ENCODE data around the gene COMT. TPM values are rescaled to one million over a fixed set of nuclear protein-coding genes. Genes with fewer than 3 reads are reported as not detected.
A peak's percentile ranks its signal among the peaks of the same experiment; 100 is the strongest.

The COMT gene
- total RNA-seq, 1 donor, result 288 TPM

GRCh38 chr22:20001082-20001638, 59.6 kb downstream of the COMT start:
- peak; percentile 74 for DNase-seq (ENCODE audit: insufficient read length, low spot score, missing footprints)
- TF ChIP-seq, protein P1, sequence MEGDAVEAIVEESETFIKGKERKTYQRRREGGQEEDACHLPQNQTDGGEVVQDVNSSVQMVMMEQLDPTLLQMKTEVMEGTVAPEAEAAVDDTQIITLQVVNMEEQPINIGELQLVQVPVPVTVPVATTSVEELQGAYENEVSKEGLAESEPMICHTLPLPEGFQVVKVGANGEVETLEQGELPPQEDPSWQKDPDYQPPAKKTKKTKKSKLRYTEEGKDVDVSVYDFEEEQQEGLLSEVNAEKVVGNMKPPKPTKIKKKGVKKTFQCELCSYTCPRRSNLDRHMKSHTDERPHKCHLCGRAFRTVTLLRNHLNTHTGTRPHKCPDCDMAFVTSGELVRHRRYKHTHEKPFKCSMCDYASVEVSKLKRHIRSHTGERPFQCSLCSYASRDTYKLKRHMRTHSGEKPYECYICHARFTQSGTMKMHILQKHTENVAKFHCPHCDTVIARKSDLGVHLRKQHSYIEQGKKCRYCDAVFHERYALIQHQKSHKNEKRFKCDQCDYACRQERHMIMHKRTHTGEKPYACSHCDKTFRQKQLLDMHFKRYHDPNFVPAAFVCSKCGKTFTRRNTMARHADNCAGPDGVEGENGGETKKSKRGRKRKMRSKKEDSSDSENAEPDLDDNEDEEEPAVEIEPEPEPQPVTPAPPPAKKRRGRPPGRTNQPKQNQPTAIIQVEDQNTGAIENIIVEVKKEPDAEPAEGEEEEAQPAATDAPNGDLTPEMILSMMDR (IDR thresholded peaks at IDR 0.05; ENCODE audit: extremely low read depth, low read depth, low read length), result no peak
- no peak overlapping the region for H3K27ac ChIP-seq (ENCODE audit: low read depth, low read length)

GRCh38 chr22:20002128-20002527, 60.6 kb downstream of the COMT start:
- no peak overlapping the region for H3K4me2 ChIP-seq (ENCODE audit: insufficient read depth, low read length)
- no peak overlapping the region for H3K27ac ChIP-seq (ENCODE audit: low read depth, low read length)

More at GRCh38 chr22:20001082-20001638, 59.6 kb downstream of the COMT start:
- Histone ChIP-seq H3K4me3 (ENCODE audit: insufficient read depth, low read length) (no peak overlapping the region), H2AFZ (ENCODE audit: low read length) (no peak overlapping the region), H3K4me1 (ENCODE audit: insufficient read depth, low read length) (peaks cover 11% of the 10 kb centered on the region), H3K4me2 (ENCODE audit: insufficient read depth, low read length) (no peak overlapping the region), H3K36me3 (ENCODE audit: insufficient read depth, low read length) (no peaks in the 10 kb centered on the region), H3K9me3 (ENCODE audit: low read depth, low read length) (no peaks in the 10 kb centered on the region), H3K27me3 (ENCODE audit: insufficient read depth, low read length) (no peaks in the 10 kb centered on the region), H3K79me2 (ENCODE audit: insufficient read depth, low read length) (no peaks in the 10 kb centered on the region), H4K20me1 (ENCODE audit: insufficient read depth, low read length) (no peaks in the 10 kb centered on the region)

GRCh38 chr22:20002636-20003035, 61.1 kb downstream of the COMT start:
- Histone ChIP-seq H3K79me2 (ENCODE audit: insufficient read depth, low read length) (no peaks in the 10 kb centered on the region), H3K4me1 (ENCODE audit: insufficient read depth, low read length) (peaks cover 6% of the 10 kb centered on the region), H4K20me1 (ENCODE audit: insufficient read depth, low read length) (no peaks in the 10 kb centered on the region), H3K4me2 (ENCODE audit: insufficient read depth, low read length) (no peak overlapping the region), H3K27me3 (ENCODE audit: insufficient read depth, low read length) (no peaks in the 10 kb centered on the region), H3K36me3 (ENCODE audit: insufficient read depth, low read length) (no peaks in the 10 kb centered on the region), H3K4me3 (ENCODE audit: insufficient read depth, low read length) (no peak overlapping the region), H3K9me3 (ENCODE audit: low read depth, low read length) (no peaks in the 10 kb centered on the region), H2AFZ (ENCODE audit: low read length) (peak overlapping the region; percentile 82), H3K27ac (ENCODE audit: low read depth, low read length) (no peak overlapping the region)
- TF ChIP-seq, protein P1 (IDR thresholded peaks at IDR 0.05; ENCODE audit: extremely low read depth, low read depth, low read length), result no peak
- peak; percentile 86 for DNase-seq (ENCODE audit: insufficient read length, low spot score, missing footprints)

More at GRCh38 chr22:20002128-20002527, 60.6 kb downstream of the COMT start:
- no peak overlapping the region for H3K4me3 ChIP-seq (ENCODE audit: insufficient read depth, low read length)
- H3K9me3 ChIP-seq (ENCODE audit: low read depth, low read length), result no peaks in the 10 kb centered on the region
- no peaks in the 10 kb centered on the region for H3K36me3 ChIP-seq (ENCODE audit: insufficient read depth, low read length)
- H4K20me1 ChIP-seq (ENCODE audit: insufficient read depth, low read length), result no peaks in the 10 kb centered on the region
- H2AFZ ChIP-seq (ENCODE audit: low read length), result peak overlapping the region; percentile 82
- TF ChIP-seq, protein P1 (IDR thresholded peaks at IDR 0.05; ENCODE audit: extremely low read depth, low read depth, low read length), result no peak
- DNase-seq (ENCODE audit: insufficient read length, low spot score, missing footprints), result peak; percentile 66
- H3K4me1 ChIP-seq (ENCODE audit: insufficient read depth, low read length), result peaks cover 6% of the 10 kb centered on the region
- H3K27me3 ChIP-seq (ENCODE audit: insufficient read depth, low read length), result no peaks in the 10 kb centered on the region
- no peaks in the 10 kb centered on the region for H3K79me2 ChIP-seq (ENCODE audit: insufficient read depth, low read length)

- H3K4me2 ChIP-seq (ENCODE audit: insufficient read depth, low read length), result no peak overlapping the region
- no peak for DNase-seq (ENCODE audit: insufficient read length, low spot score, missing footprints)
- H2AFZ ChIP-seq (ENCODE audit: low read length), result no peak overlapping the region
- H3K79me2 ChIP-seq (ENCODE audit: insufficient read depth, low read length), result no peaks in the 10 kb centered on the region
- H4K20me1 ChIP-seq (ENCODE audit: insufficient read depth, low read length), result no peaks in the 10 kb centered on the region
- H3K4me3 ChIP-seq (ENCODE audit: insufficient read depth, low read length), result no peak overlapping the region
- no peak overlapping the region for H3K27ac ChIP-seq (ENCODE audit: low read depth, low read length)
- peaks cover 6% of the 10 kb centered on the region for H3K4me1 ChIP-seq (ENCODE audit: insufficient read depth, low read length)
- TF ChIP-seq, protein P1 (IDR thresholded peaks at IDR 0.05; ENCODE audit: extremely low read depth, low read depth, low read length), result no peak
- no peaks in the 10 kb centered on the region for H3K27me3 ChIP-seq (ENCODE audit: insufficient read depth, low read length)
- H3K36me3 ChIP-seq (ENCODE audit: insufficient read depth, low read length), result no peaks in the 10 kb centered on the region
- H3K9me3 ChIP-seq (ENCODE audit: low read depth, low read length), result no peaks in the 10 kb centered on the region
Observed at GRCh38 chr22:20003304-20003703, 61.7 kb downstream of the COMT start.

All from osteoblast (primary cell).